PFSK-1 (cell line): ENCODE measurements around the gene ST7.

Experiments used
- FOXP2 ChIP-seq: optimal IDR thresholded peaks from 2 replicates; pipeline ENCODE3; 2011; ENCODE audit warnings: borderline replicate concordance, control low read depth, inconsistent platforms; ENCODE audit not compliant: insufficient read depth; ENCODE audit errors: extremely low read length, extremely low read depth
- POLR2AphosphoS5 ChIP-seq: IDR thresholded peaks from 2 replicates; pipeline ENCODE4 v1.6.1; 2012; ENCODE audit warnings: low read depth, mild to moderate bottlenecking, control low read depth, low read length, moderate library complexity
- TAF1 ChIP-seq: IDR thresholded peaks from 2 replicates; pipeline ENCODE4 v1.6.1; 2012; ENCODE audit warnings: low read length, control low read depth, borderline replicate concordance; ENCODE audit not compliant: insufficient read depth
- TF ChIP-seq, protein P1 (sequence below), 2 experiments: IDR thresholded peaks; 2 replicates each; pipeline versions ENCODE4 v1.6.1 to v1.8.0; 2011 to 2012; ENCODE audit warnings: low read depth in 2 of 2, low read length in 2 of 2, control low read depth in 1 of 2, inconsistent platforms in 1 of 2, mild to moderate bottlenecking in 1 of 2, moderate library complexity in 1 of 2; ENCODE audit not compliant: insufficient read depth in 1 of 2

- TF ChIP-seq, protein P1, sequence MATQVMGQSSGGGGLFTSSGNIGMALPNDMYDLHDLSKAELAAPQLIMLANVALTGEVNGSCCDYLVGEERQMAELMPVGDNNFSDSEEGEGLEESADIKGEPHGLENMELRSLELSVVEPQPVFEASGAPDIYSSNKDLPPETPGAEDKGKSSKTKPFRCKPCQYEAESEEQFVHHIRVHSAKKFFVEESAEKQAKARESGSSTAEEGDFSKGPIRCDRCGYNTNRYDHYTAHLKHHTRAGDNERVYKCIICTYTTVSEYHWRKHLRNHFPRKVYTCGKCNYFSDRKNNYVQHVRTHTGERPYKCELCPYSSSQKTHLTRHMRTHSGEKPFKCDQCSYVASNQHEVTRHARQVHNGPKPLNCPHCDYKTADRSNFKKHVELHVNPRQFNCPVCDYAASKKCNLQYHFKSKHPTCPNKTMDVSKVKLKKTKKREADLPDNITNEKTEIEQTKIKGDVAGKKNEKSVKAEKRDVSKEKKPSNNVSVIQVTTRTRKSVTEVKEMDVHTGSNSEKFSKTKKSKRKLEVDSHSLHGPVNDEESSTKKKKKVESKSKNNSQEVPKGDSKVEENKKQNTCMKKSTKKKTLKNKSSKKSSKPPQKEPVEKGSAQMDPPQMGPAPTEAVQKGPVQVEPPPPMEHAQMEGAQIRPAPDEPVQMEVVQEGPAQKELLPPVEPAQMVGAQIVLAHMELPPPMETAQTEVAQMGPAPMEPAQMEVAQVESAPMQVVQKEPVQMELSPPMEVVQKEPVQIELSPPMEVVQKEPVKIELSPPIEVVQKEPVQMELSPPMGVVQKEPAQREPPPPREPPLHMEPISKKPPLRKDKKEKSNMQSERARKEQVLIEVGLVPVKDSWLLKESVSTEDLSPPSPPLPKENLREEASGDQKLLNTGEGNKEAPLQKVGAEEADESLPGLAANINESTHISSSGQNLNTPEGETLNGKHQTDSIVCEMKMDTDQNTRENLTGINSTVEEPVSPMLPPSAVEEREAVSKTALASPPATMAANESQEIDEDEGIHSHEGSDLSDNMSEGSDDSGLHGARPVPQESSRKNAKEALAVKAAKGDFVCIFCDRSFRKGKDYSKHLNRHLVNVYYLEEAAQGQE (IDR thresholded peaks at IDR 0.05; ENCODE audit: insufficient read depth in 1 of 2, low read depth in 2 of 2, low read length in 2 of 2) = no peak
- TF ChIP-seq POLR2AphosphoS5 (no peak), TAF1 (no peak), FOXP2 (no peak)
Observed at GRCh38 chr7:117149692-117150091, 196.4 kb downstream of the ST7 start.
